ENCODE measurements around the gene TOMM40.
"Not testable (repeated sequence)": the region's sequence is repeated elsewhere in the genome, so short reads cannot be mapped to it uniquely, and the experiment has no call there.

The TOMM40 gene

GRCh38 chr19:44900328-44901244 is 9.5 kb downstream of the TOMM40 start:
- DNase-seq, result no peak

- DNase-seq, result no peak
Observed at GRCh38 chr19:44903216-44903601, 12.2 kb downstream of the TOMM40 start.

DNA sequence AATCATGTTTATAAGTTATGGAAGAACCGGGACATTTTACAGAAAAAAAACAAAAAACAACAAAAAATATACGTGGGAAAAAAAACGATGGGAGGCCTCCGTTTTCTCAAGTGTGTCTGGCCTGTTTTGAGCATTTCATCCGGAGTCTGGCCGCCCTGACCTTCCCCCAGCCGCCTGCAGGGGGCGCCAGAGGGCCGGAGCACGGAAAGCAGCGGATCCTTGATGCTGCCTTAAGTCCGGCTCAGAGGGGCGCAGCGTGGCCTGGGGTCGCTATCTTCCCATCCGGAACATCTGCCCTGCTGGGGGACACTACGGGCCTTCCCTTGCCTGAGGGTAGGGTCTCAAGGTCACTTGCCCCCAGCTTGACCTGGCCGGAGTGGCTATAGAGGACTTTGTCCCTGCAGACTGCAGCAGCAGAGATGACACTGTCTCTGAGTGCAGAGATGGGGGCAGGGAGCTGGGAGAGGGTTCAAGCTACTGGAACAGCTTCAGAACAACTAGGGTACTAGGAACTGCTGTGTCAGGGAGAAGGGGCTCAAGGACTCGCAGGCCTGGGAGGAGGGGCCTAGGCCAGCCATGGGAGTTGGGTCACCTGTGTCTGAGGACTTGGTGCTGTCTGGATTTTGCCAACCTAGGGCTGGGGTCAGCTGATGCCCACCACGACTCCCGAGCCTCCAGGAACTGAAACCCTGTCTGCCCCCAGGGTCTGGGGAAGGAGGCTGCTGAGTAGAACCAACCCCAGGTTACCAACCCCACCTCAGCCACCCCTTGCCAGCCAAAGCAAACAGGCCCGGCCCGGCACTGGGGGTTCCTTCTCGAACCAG is 12.8 kb downstream of the TOMM40 start:
- peak; percentile 54 to 77 for DNase-seq

GRCh38 chr19:44904426-44904994 is 13.5 kb downstream of the TOMM40 start:
- DNase-seq, result no peak

DNA sequence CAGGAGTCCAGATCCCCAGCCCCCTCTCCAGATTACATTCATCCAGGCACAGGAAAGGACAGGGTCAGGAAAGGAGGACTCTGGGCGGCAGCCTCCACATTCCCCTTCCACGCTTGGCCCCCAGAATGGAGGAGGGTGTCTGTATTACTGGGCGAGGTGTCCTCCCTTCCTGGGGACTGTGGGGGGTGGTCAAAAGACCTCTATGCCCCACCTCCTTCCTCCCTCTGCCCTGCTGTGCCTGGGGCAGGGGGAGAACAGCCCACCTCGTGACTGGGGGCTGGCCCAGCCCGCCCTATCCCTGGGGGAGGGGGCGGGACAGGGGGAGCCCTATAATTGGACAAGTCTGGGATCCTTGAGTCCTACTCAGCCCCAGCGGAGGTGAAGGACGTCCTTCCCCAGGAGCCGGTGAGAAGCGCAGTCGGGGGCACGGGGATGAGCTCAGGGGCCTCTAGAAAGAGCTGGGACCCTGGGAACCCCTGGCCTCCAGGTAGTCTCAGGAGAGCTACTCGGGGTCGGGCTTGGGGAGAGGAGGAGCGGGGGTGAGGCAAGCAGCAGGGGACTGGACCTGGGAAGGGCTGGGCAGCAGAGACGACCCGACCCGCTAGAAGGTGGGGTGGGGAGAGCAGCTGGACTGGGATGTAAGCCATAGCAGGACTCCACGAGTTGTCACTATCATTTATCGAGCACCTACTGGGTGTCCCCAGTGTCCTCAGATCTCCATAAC is 14.5 kb downstream of the TOMM40 start, which contains the start of gene APOE:
Gene APOE (plus strand): TSS at position 360 of the 724 bp plus-strand sequence. CDS start 829 bp downstream, outside the sequence.
- DNase-seq, result no peak

GRCh38 chr19:44907613-44908012 is 16.6 kb downstream of the TOMM40 start:
- no peak for DNase-seq

- DNase-seq, result no peak
Observed at GRCh38 chr19:44908074-44908835, 17.2 kb downstream of the TOMM40 start.

DNA sequence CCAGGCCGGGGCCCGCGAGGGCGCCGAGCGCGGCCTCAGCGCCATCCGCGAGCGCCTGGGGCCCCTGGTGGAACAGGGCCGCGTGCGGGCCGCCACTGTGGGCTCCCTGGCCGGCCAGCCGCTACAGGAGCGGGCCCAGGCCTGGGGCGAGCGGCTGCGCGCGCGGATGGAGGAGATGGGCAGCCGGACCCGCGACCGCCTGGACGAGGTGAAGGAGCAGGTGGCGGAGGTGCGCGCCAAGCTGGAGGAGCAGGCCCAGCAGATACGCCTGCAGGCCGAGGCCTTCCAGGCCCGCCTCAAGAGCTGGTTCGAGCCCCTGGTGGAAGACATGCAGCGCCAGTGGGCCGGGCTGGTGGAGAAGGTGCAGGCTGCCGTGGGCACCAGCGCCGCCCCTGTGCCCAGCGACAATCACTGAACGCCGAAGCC is 17.8 kb downstream of the TOMM40 start:
- DNase-seq, result no peak

DNA sequence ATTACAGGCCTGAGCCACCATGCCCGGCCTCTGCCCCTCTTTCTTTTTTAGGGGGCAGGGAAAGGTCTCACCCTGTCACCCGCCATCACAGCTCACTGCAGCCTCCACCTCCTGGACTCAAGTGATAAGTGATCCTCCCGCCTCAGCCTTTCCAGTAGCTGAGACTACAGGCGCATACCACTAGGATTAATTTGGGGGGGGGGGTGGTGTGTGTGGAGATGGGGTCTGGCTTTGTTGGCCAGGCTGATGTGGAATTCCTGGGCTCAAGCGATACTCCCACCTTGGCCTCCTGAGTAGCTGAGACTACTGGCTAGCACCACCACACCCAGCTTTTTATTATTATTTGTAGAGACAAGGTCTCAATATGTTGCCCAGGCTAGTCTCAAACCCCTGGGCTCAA is 18.7 kb downstream of the TOMM40 start:
- DNase-seq, result no peak

- DNase-seq, result not testable (repeated sequence)
Observed at GRCh38 chr19:44911896-44912295, 20.8 kb downstream of the TOMM40 start.

GRCh38 chr19:44912854-44913253 is 21.8 kb downstream of the TOMM40 start:
- DNase-seq, result no peak

DNA sequence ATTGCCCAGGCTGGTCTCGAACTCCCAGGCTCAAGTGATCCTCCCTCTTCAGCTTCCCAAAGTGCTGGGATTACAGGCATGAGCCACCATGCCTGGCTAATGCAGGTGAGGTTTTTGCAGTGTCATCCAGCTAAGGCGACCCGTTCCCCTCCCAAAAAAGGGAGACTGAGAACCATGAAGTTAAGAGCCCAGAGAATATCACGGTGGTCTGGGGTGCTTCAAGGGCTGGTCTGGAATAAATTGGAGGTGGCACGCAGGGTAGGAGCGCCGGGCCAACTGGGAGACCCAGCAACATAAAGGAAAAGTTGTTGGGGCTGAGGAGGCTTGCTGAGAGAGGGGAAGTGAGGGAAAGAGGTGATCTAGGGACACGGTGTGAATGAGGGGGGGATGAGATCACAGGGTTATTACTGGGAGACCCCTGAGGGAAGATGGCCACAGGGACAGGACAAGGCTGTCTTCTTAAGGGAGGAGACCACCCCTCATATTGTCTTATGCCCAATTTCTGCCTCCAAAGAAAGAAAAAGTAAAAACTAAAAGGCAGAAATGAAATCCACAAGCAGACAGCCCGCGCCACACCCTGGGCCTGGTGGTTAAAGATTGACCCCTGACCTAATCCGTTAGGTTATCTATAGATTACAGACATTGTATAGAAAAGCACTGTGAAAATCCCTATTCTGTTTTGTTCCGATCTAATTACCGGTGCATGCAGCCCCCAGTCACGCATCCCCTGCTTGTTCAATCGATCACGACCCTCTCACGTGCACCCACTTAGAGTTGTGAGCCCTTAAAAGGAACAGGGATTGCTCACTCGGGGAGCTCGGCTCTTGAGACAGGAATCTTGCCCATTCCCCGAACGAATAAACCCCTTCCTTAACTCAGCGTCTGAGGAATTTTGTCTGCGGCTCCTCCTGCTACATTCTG is 22.7 kb downstream of the TOMM40 start:
- DNase-seq, result not testable (repeated sequence)

DNA sequence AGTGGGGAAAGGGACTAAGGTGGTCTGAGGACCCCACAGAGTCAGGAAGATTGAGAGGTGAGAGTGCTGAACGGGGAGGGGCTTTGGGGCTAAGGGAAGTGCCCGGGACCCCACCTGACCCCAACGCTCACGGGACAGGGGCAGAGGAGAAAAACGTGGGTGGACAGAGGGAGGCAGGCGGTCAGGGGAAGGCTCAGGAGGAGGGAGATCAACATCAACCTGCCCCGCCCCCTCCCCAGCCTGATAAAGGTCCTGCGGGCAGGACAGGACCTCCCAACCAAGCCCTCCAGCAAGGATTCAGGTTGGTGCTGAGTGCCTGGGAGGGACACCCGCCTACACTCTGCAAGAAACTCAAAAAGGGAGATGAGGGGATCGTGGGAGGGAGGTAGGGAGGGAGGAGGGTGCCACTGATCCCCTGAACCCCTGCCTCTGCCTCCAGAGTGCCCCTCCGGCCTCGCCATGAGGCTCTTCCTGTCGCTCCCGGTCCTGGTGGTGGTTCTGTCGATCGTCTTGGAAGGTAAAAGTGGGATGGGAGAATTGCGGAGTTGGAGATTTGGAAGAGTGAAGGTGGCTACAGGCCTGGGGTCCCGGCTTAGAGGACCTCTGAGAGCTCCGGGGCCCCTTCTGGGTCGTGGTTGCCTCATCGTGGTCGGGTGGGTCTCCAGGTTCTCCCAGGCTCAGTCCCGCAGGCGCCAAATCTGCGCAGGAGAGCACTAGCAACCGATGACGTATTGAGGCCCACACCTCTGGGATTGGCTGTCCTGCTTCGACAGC is 23.6 kb downstream of the TOMM40 start, which contains the start of gene APOC1:
Gene APOC1 (plus strand): TSS at position 176 of the 774 bp plus-strand sequence. CDS start 284 bp downstream, at position 460.
- DNase-seq, result peak; percentile 66 to 75

DNA sequence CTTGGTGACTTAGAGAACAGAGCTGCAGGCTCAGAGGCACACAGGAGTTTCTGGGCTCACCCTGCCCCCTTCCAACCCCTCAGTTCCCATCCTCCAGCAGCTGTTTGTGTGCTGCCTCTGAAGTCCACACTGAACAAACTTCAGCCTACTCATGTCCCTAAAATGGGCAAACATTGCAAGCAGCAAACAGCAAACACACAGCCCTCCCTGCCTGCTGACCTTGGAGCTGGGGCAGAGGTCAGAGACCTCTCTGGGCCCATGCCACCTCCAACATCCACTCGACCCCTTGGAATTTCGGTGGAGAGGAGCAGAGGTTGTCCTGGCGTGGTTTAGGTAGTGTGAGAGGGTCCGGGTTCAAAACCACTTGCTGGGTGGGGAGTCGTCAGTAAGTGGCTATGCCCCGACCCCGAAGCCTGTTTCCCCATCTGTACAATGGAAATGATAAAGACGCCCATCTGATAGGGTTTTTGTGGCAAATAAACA is 33.2 kb downstream of the TOMM40 start:
- DNase-seq, result no peak

DNA sequence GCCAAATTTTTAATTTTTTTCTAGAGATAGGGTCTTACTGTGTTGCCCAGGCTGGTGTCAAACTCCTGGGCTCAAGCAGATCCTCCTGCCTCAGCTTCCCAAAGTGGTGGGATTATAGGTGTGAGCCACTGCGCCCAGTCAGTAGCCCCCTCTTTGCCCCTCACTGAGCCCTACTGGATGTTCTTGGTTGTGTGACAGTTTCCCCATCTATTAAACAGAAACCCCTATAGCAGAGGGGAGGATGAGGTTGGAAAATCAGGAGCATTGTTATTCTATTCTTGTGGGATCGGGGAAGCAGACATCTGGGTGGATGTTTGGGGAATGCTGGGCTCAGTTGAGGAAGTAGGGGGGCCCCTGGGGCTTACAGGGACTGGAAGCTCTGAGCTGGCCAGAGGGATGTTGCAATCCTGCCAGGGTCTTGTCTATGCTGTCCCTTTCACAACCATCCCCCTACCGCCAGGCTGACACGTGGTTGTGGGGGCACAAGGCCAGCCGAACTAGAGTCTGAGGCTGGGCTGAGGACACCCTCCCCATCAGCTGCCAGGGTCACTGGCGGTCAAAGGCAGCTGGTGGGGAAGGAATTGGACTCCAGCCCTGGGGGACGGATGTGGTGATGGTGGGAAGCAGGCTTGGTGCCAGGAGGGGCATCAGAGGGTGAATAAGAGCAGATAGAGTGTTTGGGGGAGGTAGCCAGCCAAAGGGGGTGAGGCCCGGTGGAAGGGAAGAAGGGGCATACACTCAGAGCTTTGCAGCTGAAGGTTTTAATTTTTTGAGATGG is 34.2 kb downstream of the TOMM40 start:
- DNase-seq, result no peak

DNA sequence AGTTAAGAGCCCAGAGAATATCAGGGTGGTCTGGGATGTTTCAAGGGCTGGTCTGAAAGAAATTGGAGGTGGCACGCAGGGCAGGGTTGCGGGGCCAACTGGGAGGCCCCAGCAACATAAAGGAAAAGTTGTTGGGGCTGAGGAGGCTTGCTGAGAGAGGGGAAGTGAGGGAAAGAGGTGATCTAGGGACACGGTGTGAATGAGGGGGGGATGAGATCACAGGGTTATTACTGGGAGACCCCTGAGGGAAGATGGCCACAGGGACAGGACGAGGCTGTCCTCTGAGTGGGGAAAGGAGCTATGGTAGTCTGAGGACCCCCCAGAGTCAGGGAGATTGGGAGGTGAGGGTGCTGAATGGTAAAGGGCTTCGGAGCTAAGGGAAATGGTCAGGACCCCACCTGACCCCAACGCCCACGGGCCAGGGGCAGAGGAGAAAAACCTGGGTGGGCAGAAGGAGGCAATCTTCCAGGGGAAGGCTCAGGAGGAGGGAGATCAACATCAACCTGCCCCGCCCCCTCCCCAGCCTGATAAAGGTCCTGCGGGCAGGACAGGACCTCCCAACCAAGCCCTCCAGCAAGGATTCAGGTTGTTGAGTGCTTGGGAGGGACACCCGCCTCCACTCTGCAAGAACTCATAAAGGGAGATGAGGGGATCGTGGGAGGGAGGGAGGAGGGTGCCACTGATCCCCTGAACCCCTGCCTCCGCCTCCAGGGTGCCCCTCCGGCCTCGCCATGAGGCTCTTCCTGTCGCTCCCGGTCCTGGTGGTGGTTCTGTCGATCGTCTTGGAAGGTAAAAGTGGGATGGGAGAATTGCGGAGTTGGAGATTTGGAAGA is 35.4 kb downstream of the TOMM40 start:
- DNase-seq, result not testable (repeated sequence)

GRCh38 chr19:44927746-44928145 is 36.7 kb downstream of the TOMM40 start:
- DNase-seq, result no peak

DNA sequence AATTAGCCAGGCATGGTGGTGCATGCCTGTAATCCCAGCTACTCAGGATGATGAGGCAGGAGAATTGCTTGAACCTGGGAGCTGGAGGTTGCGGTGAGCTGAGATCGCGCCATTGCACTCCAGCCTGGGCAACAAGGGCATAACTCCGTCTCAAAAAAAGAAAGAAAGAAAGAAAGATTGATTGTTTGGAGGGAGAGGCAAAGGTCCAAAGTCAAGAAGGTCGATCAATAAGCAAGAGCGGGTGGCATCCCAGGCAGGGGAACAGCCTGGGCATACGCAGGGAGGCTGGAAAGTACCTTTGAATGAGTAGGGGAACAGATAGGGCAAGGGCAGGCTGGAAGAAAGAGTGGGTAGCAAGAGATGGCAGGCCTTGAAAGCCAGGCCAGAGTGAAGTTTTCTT is 39.0 kb downstream of the TOMM40 start:
- DNase-seq, result no peak

All from stimulated activated CD4-positive, alpha-beta T cell treated with anti-CD3 and anti-CD28 coated beads, Interleukin-4, amount 100 ng/mL, for 4 hours (primary cell).